DND-41 (cell line): ENCODE measurements around the gene SH3BP5.

Experiments used
- ATAC-seq: fragments of 200-7000 bp; cut with Tn5 transposase; 3 replicates; pipeline ENCODE4 v1.9.1; 2021; ENCODE audit warnings: low read depth; ENCODE audit not compliant: insufficient read depth
- DNase-seq: peaks from one replicate; pipeline ENCODE4 v3.0.0-alpha.2; 2020
- H2AFZ ChIP-seq: 2 replicates; pipeline ENCODE4 v1.6.0; 2012; ENCODE audit warnings: low read depth, low read length
- H3K27ac ChIP-seq: 2 replicates; pipeline ENCODE4 v1.5.1; 2012; ENCODE audit warnings: low read length, inconsistent platforms
- H3K27me3 ChIP-seq: fragments of 200-600 bp; sonication (generic); 2 replicates; pipeline ENCODE4 v1.6.0; 2012; ENCODE audit warnings: low read length, mild to moderate bottlenecking, inconsistent platforms; ENCODE audit not compliant: insufficient read depth, poor library complexity
- H3K36me3 ChIP-seq: 2 replicates; pipeline ENCODE4 v1.5.1; 2012; ENCODE audit warnings: low read length, inconsistent platforms; ENCODE audit not compliant: insufficient read depth
- H3K4me1 ChIP-seq: 2 replicates; pipeline ENCODE4 v1.5.1; 2012; ENCODE audit warnings: mild to moderate bottlenecking, low read length; ENCODE audit not compliant: insufficient read depth
- H3K4me2 ChIP-seq: 2 replicates; pipeline ENCODE4 v1.6.0; 2012; ENCODE audit warnings: mild to moderate bottlenecking, moderate library complexity, low read length, inconsistent platforms; ENCODE audit not compliant: insufficient read depth
- H3K4me3 ChIP-seq, 2 experiments: fragments of 200-600 bp in 1 of 2; shearing (Covaris generic) in 1 of 2; 2 replicates each; pipeline ENCODE4 v1.5.1; 2012 to 2016; ENCODE audit warnings: inconsistent platforms in 2 of 2, low read length in 2 of 2, mild to moderate bottlenecking in 2 of 2, low read depth in 1 of 2, moderate library complexity in 1 of 2
- H3K79me2 ChIP-seq: 2 replicates; pipeline ENCODE4 v1.6.0; 2012; ENCODE audit warnings: low read length, inconsistent platforms; ENCODE audit not compliant: insufficient read depth
- H3K9ac ChIP-seq: 2 replicates; pipeline ENCODE4 v1.6.0; 2012; ENCODE audit warnings: low read depth, mild to moderate bottlenecking, inconsistent platforms, low read length, moderate library complexity
- H3K9me3 ChIP-seq: 2 replicates; pipeline ENCODE4 v1.5.1; 2012; ENCODE audit warnings: low read length, moderate library complexity, mild to moderate bottlenecking, inconsistent platforms; ENCODE audit not compliant: insufficient read depth, severe bottlenecking
- H4K20me1 ChIP-seq: 2 replicates; pipeline ENCODE4 v1.6.0; 2012; ENCODE audit warnings: low read length; ENCODE audit not compliant: insufficient read depth
- EZH2 ChIP-seq: IDR thresholded peaks from 3 replicates; pipeline ENCODE4 v1.6.1; 2012; ENCODE audit warnings: borderline replicate concordance, low read depth, mild to moderate bottlenecking, moderate library complexity, low read length, inconsistent platforms; ENCODE audit not compliant: severe bottlenecking
- TF ChIP-seq, protein P1 (sequence below): IDR thresholded peaks from 2 replicates; pipeline ENCODE4 v1.5.1; 2012; ENCODE audit warnings: borderline replicate concordance, low read length, moderate library complexity, mild to moderate bottlenecking; ENCODE audit not compliant: poor library complexity, severe bottlenecking; ENCODE audit errors: extremely low read depth

The SH3BP5 gene

DNA sequence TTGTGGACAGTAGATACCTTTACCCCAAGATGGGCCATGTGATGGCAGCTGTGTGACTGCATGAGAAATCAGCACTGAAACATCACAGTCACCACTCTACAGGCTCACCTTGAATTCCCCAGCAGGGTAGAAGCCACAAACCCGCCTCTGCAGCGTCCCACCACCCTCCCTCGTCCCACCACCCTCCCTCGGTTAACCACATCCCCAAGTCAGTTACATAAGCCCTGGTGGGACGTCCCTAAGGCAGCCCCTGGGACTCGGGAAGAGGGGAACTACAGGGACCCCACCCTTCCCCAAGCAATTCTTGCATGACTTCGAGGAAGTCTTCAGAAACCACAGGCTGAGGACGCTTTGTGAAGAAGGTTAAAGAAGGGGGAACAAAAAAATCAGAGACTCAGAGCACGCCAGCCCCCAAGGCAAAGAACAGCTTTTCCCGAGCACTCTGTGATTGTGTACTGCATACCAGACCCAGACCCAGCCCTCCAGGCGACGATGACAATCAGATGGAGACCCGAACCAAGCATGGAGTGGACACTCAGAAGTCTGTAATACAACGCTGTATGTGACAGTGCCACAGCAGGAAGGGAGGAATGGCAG, 60.5 kb downstream of the SH3BP5 start:
- Histone ChIP-seq H3K9ac (peak overlapping the region; percentile 25; the same call in 1 of the 2 replicates), H3K36me3 (peaks cover 31% of the 10 kb centered on the region), H3K4me2 (peak overlapping the region; percentile 71), H3K79me2 (peaks cover 38% of the 10 kb centered on the region), H3K9me3 (no peaks in the 10 kb centered on the region), H3K4me3 (peak overlapping the region in 1 of 2 experiments; percentile 46; a peak in 2 of 4 replicates), H2AFZ (no peak overlapping the region), H3K27ac (peak overlapping the region; percentile 84), H3K27me3 (no peaks in the 10 kb centered on the region), H3K4me1 (peaks cover 85% of the 10 kb centered on the region), H4K20me1 (peaks cover 3% of the 10 kb centered on the region; the same call in 1 of the 2 replicates)
- peak; percentile 85 for ATAC-seq
- peak; percentile 99 for DNase-seq
- TF ChIP-seq, protein P1, sequence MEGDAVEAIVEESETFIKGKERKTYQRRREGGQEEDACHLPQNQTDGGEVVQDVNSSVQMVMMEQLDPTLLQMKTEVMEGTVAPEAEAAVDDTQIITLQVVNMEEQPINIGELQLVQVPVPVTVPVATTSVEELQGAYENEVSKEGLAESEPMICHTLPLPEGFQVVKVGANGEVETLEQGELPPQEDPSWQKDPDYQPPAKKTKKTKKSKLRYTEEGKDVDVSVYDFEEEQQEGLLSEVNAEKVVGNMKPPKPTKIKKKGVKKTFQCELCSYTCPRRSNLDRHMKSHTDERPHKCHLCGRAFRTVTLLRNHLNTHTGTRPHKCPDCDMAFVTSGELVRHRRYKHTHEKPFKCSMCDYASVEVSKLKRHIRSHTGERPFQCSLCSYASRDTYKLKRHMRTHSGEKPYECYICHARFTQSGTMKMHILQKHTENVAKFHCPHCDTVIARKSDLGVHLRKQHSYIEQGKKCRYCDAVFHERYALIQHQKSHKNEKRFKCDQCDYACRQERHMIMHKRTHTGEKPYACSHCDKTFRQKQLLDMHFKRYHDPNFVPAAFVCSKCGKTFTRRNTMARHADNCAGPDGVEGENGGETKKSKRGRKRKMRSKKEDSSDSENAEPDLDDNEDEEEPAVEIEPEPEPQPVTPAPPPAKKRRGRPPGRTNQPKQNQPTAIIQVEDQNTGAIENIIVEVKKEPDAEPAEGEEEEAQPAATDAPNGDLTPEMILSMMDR, result peak; percentile 39
- no peak for TF ChIP-seq EZH2

- DNase-seq (no peak), ATAC-seq (no peak)
- H3K27ac ChIP-seq, result peak overlapping the region; percentile 53; the same call in 1 of the 2 replicates
- no peak overlapping the region for H3K9ac ChIP-seq
- H3K4me2 ChIP-seq, result peak overlapping the region; percentile 15; the same call in 1 of the 2 replicates
- no peak for TF ChIP-seq EZH2
- TF ChIP-seq, protein P1, result no peak
- H3K9me3 ChIP-seq, result no peaks in the 10 kb centered on the region
- H2AFZ ChIP-seq, result no peak overlapping the region
- no peak overlapping the region for H3K4me3 ChIP-seq
- H3K36me3 ChIP-seq, result peaks cover 40% of the 10 kb centered on the region
- peaks cover 42% of the 10 kb centered on the region for H3K79me2 ChIP-seq
- peaks cover 79% of the 10 kb centered on the region for H3K4me1 ChIP-seq
- peaks cover 3% of the 10 kb centered on the region; the same call in 1 of the 2 replicates for H4K20me1 ChIP-seq
- H3K27me3 ChIP-seq, result no peaks in the 10 kb centered on the region
These were observed 61.4 kb downstream of the SH3BP5 start for GRCh38 chr3:15271030-15271429.

DNA sequence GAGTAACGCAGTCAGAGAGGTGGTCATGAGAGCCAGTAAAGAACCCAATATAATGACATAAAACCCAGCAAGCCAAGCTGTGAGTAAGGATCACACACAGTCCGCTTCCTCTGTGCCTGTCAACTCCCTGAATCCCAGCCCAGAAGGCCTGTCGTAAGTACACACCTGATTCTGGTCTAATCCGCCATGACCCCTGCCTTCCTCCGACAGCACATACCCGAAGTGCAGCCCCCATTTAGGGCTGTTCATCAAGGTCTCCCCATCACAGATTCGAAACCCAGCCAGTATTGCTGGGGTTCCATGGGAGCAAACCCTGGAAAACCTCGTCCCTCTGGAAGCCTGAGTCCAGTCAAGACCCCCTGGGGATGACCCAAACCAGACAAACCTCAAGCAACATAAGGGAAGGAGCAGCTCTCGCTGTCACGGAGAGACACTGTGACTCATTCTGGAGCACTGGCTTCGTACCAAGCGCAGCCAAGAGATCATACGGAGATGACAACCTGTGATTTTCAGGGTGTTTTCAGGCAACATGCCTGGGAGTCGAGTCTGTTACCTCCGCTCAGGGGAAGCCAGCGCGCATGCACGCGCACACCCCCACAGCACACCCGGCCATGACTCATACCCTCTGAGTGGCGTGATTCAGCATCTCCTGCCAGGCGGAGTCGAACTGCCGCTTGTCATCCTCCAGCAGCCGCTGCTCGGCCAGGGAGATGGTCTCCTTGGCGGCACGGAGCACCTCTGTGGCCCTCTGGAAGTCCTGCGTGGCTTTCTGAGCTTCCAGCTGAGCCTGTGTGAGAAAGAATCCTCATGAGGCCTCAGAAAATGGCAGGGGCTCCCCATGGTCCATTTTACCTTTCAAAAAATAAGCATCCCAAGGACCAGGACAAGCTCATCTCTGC, 63.0 kb downstream of the SH3BP5 start:
- DNase-seq (peak; percentile 86), ATAC-seq (peak; percentile 36)
- Histone ChIP-seq H3K79me2 (peaks cover 29% of the 10 kb centered on the region), H4K20me1 (peaks cover 3% of the 10 kb centered on the region; the same call in 1 of the 2 replicates), H2AFZ (no peak overlapping the region), H3K9ac (no peak overlapping the region), H3K4me1 (peaks cover 65% of the 10 kb centered on the region), H3K36me3 (peaks cover 43% of the 10 kb centered on the region), H3K27ac (peak overlapping the region; percentile 24), H3K4me2 (no peak overlapping the region), H3K27me3 (no peaks in the 10 kb centered on the region), H3K4me3 (no peak overlapping the region), H3K9me3 (no peaks in the 10 kb centered on the region)
- TF ChIP-seq EZH2, result no peak
- TF ChIP-seq, protein P1, result no peak
